Dendritic cell treated with granulocyte-macrophage colony-stimulating factor and Interleukin-4, amounts not matched to agents 40 ng/mL and 50 ng/mL, for 4 days (primary cell): ENCODE measurements around the gene FZD1.

Experiments used
- H3K27ac Mint-ChIP-seq: one replicate; pipeline ENCODE4 v1.8.0; 2022; ENCODE audit warnings: mild to moderate bottlenecking, mixed read lengths
- H3K27me3 Mint-ChIP-seq: one replicate; pipeline ENCODE4 v1.8.0; 2022; ENCODE audit warnings: mild to moderate bottlenecking, mixed read lengths
- H3K36me3 Mint-ChIP-seq: one replicate; pipeline ENCODE4 v1.8.0; 2022; ENCODE audit warnings: low read depth, mixed read lengths
- H3K4me1 Mint-ChIP-seq: one replicate; pipeline ENCODE4 v1.8.0; 2022; ENCODE audit warnings: low read depth, mixed read lengths
- H3K4me3 Mint-ChIP-seq: one replicate; pipeline ENCODE4 v1.8.0; 2022; ENCODE audit warnings: mild to moderate bottlenecking, moderate library complexity, mixed read lengths
- H3K9me3 Mint-ChIP-seq: one replicate; pipeline ENCODE4 v1.8.0; 2022; ENCODE audit warnings: mixed read lengths
- intact Hi-C: fragments of 100-400 bp; cut with micrococcal nuclease; formaldehyde crosslinking; loops from one replicate; pipeline ENCODE4 v1.15.0; 2022

The FZD1 gene

DNA sequence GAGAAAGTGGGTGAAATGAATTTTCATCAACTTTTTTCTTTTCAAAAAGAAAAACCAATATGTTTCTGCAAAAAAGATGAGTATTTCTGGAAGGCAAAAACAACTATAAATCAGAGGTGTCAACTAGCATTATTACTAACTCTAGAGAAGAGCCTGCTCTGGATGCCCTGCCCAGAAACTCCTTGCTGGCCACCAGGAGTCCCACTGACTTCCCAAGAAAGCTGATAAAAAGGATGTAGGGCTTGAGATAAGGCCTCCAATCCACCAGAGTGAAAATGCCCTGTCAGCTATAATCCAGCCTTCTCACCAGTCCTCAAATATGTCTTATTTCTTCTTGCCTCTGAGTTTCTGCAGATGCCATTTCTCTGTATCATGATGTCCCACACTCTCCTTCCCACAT lies 16.7 kb upstream of the FZD1 start:
- no peak overlapping the region for H3K27ac Mint-ChIP-seq
- H3K27me3 Mint-ChIP-seq = peaks cover 3% of the 10 kb centered on the region
- intact Hi-C loops = no loop called here
- H3K4me1 Mint-ChIP-seq = no peaks in the 10 kb centered on the region
- no peaks in the 10 kb centered on the region for H3K9me3 Mint-ChIP-seq
- H3K4me3 Mint-ChIP-seq = no peak overlapping the region
- H3K36me3 Mint-ChIP-seq = no peaks in the 10 kb centered on the region

GRCh38 chr7:91248996-91249395 lies 15.2 kb upstream of the FZD1 start:
- Mint-ChIP-seq H3K9me3 (no peaks in the 10 kb centered on the region), H3K4me3 (no peak overlapping the region), H3K4me1 (no peaks in the 10 kb centered on the region), H3K27me3 (peaks cover 3% of the 10 kb centered on the region), H3K27ac (no peak overlapping the region), H3K36me3 (no peaks in the 10 kb centered on the region)
- intact Hi-C loops = no loop called here

DNA sequence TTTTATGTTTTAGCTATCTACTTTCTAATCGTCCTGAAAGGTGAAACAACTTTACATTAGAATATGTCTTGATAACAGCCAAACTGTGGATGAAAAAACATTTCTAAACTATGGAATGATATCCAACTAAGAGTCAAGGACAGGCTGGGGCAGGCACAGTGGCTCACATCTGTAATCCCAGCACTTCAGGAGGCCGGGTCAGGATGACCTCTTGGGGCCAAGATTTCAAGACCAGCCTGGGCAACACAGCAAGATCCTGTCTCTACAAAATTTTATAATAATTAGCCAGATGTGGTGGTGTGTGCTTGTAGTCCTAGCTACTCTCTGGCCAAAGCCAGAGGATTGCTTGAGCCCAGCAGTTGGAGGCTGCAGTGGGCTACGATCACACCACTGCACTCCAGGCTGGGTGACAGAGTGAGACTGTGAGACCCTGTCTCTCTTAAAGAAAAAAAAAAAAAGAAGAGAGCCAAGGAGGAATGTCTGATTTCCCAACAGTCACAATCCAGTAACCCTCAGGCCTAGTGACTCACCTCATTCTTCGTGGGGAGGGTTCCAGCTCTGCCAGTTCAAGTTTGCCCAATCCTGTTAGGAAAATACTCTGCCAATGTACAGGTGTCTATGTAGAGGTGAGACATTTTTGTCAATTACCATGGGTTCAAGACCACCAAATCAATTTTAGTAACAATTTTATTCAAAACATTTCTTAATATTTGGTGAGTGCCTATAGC lies 14.6 kb upstream of the FZD1 start:
- no peaks in the 10 kb centered on the region for H3K36me3 Mint-ChIP-seq
- H3K9me3 Mint-ChIP-seq = no peaks in the 10 kb centered on the region
- H3K4me3 Mint-ChIP-seq = no peak overlapping the region

GRCh38 chr7:91250706-91251105 lies 13.5 kb upstream of the FZD1 start:
- intact Hi-C loops = no loop called here

More for the DNA sequence above, 14.6 kb upstream of the FZD1 start:
- intact Hi-C loops = no loop called here
- Mint-ChIP-seq H3K27ac (no peak overlapping the region), H3K27me3 (peaks cover 5% of the 10 kb centered on the region), H3K4me1 (no peaks in the 10 kb centered on the region)

GRCh38 chr7:91251877-91252276 lies 12.4 kb upstream of the FZD1 start:
- intact Hi-C loops = no loop called here

More at GRCh38 chr7:91250706-91251105, 13.5 kb upstream of the FZD1 start:
- H3K36me3 Mint-ChIP-seq = no peaks in the 10 kb centered on the region
- peaks cover 7% of the 10 kb centered on the region for H3K27me3 Mint-ChIP-seq
- H3K4me3 Mint-ChIP-seq = no peak overlapping the region
- peaks cover 7% of the 10 kb centered on the region for H3K9me3 Mint-ChIP-seq
- no peaks in the 10 kb centered on the region for H3K4me1 Mint-ChIP-seq
- no peak overlapping the region for H3K27ac Mint-ChIP-seq

DNA sequence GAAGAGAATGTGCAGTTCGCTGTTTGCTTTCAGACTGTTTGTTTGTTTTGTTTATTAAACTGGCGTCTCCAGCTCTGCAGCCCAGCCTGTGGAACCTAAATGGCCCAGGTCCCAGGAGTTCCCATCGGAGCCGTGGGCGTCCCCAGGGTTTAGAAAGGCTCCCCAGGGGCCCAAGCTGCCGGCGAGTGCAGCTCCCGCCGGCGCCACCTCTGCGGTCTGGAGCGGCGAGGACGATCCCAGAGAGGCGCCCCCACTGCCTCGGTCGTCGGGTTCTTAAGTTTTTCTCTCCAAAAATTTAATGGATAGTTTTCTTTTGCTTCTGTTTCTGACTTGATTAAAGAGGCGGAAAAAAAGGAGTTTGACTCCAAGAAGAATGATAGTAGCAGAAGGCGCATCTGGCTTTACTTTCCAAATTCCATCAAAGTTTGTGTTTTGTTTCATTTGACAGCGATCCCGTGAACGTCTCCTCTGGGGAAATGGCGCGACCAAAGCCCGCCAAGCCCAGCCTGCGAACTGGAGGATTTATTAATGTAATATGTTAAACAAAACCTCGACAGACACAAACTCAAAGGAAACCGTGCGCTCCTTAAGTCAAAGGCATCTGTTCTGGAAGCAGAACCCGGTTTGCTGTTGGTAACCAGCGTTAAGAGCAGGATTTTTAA lies 718 bp upstream of the FZD1 start:
- peaks cover 20% of the 10 kb centered on the region for H3K27me3 Mint-ChIP-seq
- peaks cover 38% of the 10 kb centered on the region for H3K36me3 Mint-ChIP-seq

More at GRCh38 chr7:91251877-91252276, 12.4 kb upstream of the FZD1 start:
- Mint-ChIP-seq H3K27ac (no peak overlapping the region), H3K27me3 (peaks cover 9% of the 10 kb centered on the region), H3K4me1 (no peaks in the 10 kb centered on the region), H3K9me3 (peaks cover 18% of the 10 kb centered on the region), H3K4me3 (no peak overlapping the region), H3K36me3 (no peaks in the 10 kb centered on the region)

GRCh38 chr7:91264924-91265681 lies 870 bp downstream of the FZD1 start:
- Mint-ChIP-seq H3K27me3 (peaks cover 20% of the 10 kb centered on the region), H3K27ac (peak overlapping the region; percentile 92), H3K4me3 (peak overlapping the region; percentile 93), H3K36me3 (peaks cover 38% of the 10 kb centered on the region), H3K4me1 (peaks cover 43% of the 10 kb centered on the region), H3K9me3 (no peaks in the 10 kb centered on the region)
- intact Hi-C loops = loop anchor here (2.0 to 5.0 kb wide), 3 partner anchors 22 to 668 kb away; partner anchors contain the start of gene CDK14

More for the DNA sequence above, 718 bp upstream of the FZD1 start:
- H3K9me3 Mint-ChIP-seq = no peaks in the 10 kb centered on the region
- H3K27ac Mint-ChIP-seq = peak overlapping the region; percentile 92
- H3K4me3 Mint-ChIP-seq = peak overlapping the region; percentile 93
- H3K4me1 Mint-ChIP-seq = peaks cover 43% of the 10 kb centered on the region
- intact Hi-C loops = loop anchor here (2.0 to 5.0 kb wide), 2 partner anchors 23 to 666 kb away; partner anchors contain the start of gene CDK14

DNA sequence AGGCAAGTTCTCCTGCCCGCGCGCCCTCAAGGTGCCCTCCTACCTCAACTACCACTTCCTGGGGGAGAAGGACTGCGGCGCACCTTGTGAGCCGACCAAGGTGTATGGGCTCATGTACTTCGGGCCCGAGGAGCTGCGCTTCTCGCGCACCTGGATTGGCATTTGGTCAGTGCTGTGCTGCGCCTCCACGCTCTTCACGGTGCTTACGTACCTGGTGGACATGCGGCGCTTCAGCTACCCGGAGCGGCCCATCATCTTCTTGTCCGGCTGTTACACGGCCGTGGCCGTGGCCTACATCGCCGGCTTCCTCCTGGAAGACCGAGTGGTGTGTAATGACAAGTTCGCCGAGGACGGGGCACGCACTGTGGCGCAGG lies 1.4 kb downstream of the FZD1 start:
- H3K27ac Mint-ChIP-seq = peak overlapping the region; percentile 92
- H3K4me3 Mint-ChIP-seq = peak overlapping the region; percentile 93
- intact Hi-C loops = loop anchor here (2.0 to 5.0 kb wide), 2 partner anchors 21 to 62 kb away; no protein-coding TSS in a partner anchor
- peaks cover 43% of the 10 kb centered on the region for H3K4me1 Mint-ChIP-seq
- H3K36me3 Mint-ChIP-seq = peaks cover 38% of the 10 kb centered on the region
- H3K9me3 Mint-ChIP-seq = no peaks in the 10 kb centered on the region
- peaks cover 15% of the 10 kb centered on the region for H3K27me3 Mint-ChIP-seq

DNA sequence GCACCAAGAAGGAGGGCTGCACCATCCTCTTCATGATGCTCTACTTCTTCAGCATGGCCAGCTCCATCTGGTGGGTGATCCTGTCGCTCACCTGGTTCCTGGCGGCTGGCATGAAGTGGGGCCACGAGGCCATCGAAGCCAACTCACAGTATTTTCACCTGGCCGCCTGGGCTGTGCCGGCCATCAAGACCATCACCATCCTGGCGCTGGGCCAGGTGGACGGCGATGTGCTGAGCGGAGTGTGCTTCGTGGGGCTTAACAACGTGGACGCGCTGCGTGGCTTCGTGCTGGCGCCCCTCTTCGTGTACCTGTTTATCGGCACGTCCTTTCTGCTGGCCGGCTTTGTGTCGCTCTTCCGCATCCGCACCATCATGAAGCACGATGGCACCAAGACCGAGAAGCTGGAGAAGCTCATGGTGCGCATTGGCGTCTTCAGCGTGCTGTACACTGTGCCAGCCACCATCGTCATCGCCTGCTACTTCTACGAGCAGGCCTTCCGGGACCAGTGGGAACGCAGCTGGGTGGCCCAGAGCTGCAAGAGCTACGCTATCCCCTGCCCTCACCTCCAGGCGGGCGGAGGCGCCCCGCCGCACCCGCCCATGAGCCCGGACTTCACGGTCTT lies 1.9 kb downstream of the FZD1 start:
- intact Hi-C loops = loop anchor here (5.0 kb wide), 1 partner anchor 61 kb away; no protein-coding TSS in a partner anchor
- Mint-ChIP-seq H3K27me3 (peaks cover 12% of the 10 kb centered on the region), H3K27ac (peak overlapping the region; percentile 92), H3K4me3 (peak overlapping the region; percentile 93), H3K4me1 (peaks cover 43% of the 10 kb centered on the region), H3K36me3 (peaks cover 38% of the 10 kb centered on the region), H3K9me3 (no peaks in the 10 kb centered on the region)

- peaks cover 10% of the 10 kb centered on the region for H3K27me3 Mint-ChIP-seq
- H3K36me3 Mint-ChIP-seq = peaks cover 38% of the 10 kb centered on the region
- peaks cover 43% of the 10 kb centered on the region for H3K4me1 Mint-ChIP-seq
- intact Hi-C loops = loop anchor here (5.0 kb wide), 1 partner anchor 61 kb away; no protein-coding TSS in a partner anchor
- peak overlapping the region; percentile 93 for H3K4me3 Mint-ChIP-seq
- peak overlapping the region; percentile 41 for H3K27ac Mint-ChIP-seq
- no peaks in the 10 kb centered on the region for H3K9me3 Mint-ChIP-seq
Measured at GRCh38 chr7:91266689-91267090, 2.5 kb downstream of the FZD1 start.

DNA sequence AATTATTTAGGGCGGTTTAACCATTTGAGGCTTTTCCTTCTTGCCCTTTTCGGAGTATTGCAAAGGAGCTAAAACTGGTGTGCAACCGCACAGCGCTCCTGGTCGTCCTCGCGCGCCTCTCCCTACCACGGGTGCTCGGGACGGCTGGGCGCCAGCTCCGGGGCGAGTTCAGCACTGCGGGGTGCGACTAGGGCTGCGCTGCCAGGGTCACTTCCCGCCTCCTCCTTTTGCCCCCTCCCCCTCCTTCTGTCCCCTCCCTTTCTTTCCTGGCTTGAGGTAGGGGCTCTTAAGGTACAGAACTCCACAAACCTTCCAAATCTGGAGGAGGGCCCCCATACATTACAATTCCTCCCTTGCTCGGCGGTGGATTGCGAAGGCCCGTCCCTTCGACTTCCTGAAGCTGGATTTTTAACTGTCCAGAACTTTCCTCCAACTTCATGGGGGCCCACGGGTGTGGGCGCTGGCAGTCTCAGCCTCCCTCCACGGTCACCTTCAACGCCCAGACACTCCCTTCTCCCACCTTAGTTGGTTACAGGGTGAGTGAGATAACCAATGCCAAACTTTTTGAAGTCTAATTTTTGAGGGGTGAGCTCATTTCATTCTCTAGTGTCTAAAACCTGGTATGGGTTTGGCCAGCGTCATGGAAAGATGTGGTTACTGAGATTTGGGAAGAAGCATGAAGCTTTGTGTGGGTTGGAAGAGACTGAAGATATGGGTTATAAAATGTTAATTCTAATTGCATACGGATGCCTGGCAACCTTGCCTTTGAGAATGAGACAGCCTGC lies 3.1 kb downstream of the FZD1 start:
- H3K36me3 Mint-ChIP-seq = peaks cover 38% of the 10 kb centered on the region
- no peaks in the 10 kb centered on the region for H3K9me3 Mint-ChIP-seq
- H3K4me3 Mint-ChIP-seq = peak overlapping the region; percentile 72
- H3K27ac Mint-ChIP-seq = peak overlapping the region; percentile 58
- H3K27me3 Mint-ChIP-seq = peaks cover 6% of the 10 kb centered on the region
- intact Hi-C loops = loop anchor here (5.0 kb wide), 1 partner anchor 60 kb away; no protein-coding TSS in a partner anchor
- H3K4me1 Mint-ChIP-seq = peaks cover 43% of the 10 kb centered on the region

DNA sequence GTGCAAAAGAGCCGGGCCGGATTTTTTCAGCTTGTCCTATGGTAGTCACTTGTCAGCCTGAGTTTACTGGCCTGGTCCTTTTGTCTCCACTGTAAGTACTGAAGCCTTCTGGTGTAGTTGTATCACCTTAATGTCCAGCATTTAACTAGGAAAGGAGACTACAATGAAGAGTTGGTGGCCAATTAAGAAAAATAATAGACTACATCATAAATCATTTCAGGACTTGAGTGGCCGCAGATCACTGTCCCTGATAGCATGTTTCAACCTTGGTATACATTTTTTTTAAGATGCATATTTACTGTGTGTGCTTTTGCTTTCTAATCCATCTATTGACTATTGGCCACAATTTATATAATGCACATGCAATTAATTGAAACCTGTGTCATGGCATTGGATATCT lies 6.1 kb downstream of the FZD1 start:
- Mint-ChIP-seq H3K4me3 (no peak overlapping the region), H3K9me3 (no peaks in the 10 kb centered on the region), H3K27me3 (no peaks in the 10 kb centered on the region), H3K36me3 (peaks cover 26% of the 10 kb centered on the region), H3K27ac (no peak overlapping the region), H3K4me1 (peaks cover 29% of the 10 kb centered on the region)
- intact Hi-C loops = no loop called here

DNA sequence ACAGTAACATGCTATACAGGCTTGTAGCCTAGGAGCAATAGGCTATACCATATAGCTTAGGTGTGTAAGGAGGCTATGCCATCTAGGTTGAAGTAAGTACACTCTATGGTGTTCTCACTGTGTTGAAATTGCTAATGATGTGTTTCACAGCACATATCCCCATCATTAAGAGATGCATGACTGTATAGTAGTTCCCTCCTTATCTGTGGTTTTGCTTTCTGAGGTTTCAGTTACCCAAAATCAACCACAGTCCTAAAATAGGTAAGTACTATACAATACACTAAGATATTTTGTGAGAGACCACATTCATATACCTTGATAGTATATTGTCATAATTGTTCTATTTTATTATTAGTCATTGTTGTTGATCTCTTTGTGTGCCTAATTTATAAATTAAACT lies 12.7 kb downstream of the FZD1 start:
- Mint-ChIP-seq H3K27me3 (no peaks in the 10 kb centered on the region), H3K9me3 (no peaks in the 10 kb centered on the region), H3K4me1 (no peaks in the 10 kb centered on the region), H3K36me3 (no peaks in the 10 kb centered on the region), H3K4me3 (no peak overlapping the region), H3K27ac (no peak overlapping the region)
- intact Hi-C loops = no loop called here
